HuH-7.5 (cell line): ENCODE data around the gene BAIAP2L1.

Source experiments
- DNase-seq: peaks from one replicate; pipeline ENCODE4 v3.0.0; 2011; ENCODE audit warnings: low spot score

The BAIAP2L1 gene

DNA sequence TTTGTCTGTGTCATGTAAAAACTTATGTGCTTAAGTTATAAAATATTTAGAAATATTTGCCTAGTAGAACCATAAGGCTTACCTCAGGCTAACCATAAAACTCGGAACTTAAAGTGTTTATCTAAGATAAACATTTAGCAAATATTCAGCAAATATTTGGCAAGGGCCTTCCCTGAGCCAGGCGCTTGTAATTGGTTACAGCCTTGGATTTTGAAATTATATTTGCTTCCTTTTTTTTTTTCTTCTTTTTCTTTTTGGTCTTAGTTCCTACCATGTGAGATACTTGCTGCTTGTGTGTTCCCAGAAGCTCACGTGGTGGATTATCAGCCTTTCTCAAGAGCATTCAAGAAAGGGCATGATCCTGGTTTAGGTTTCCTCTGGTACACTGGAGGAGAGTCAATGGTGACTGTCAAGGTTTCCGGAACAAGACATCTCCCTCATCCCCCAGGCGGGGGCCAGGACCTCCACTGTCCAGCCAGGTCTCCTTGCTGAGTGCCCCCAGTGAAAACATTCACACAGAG is 124.6 kb downstream of the BAIAP2L1 start:
- DNase-seq: peak; percentile 69

DNA sequence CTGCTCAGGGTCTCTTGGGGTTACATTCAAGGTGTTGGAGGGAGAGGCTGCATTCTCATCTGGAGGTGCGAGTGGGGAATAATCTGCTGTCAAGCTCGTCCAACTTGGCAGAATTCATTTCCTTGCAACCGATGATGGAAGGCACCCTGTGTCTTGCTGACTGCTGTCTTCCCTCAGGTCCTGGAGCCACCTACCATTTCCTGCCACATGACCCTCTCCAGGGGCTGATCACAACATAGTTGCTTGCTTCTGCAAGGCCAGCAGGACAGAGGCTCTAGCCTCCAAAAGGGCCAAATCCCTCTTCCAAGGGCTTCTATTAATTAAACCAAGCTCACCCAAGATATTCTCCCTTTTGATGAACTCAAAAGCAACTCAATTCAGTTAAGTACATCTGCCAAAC is 133.6 kb downstream of the BAIAP2L1 start:
- no peak for DNase-seq

DNA sequence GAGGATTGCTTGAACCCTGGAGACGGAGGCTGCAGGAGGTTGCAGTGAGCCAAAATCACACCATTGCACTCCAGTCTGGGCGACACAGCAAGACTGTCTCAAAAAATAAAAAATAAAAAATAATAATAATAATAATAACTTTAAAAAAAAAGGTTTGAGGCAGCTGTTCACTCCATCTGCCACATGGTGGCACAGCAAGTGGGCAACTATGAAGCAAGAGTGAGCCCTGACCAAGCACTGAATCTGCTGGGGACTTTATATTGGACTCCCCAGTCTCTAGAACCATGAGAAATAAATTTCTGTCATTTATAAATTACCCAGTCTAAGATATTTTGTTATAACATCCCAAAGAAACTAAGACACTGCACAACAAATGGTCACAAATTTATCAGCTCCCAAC is 134.1 kb downstream of the BAIAP2L1 start:
- DNase-seq: no peak

DNA sequence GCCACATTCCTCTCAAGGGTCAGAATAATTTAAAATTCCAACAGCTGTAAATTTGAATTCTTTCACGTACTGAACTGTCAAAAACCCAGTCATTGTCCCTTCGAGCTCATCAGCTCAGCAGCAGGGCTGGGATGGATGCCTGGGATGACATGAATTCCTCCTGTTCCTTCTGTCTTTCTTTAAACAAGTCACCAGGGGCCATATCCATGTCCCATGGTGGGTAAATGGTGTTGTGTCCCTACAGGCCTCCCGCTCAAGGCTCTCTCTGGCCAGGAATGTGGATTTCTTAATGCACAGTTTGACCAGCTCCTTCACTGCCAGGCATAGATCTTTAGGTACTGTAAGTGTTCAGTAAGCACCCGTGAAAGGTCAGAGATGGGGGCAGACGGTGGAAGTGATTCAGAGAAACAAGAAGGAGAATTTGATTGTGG is 135.0 kb downstream of the BAIAP2L1 start:
- no peak for DNase-seq

DNA sequence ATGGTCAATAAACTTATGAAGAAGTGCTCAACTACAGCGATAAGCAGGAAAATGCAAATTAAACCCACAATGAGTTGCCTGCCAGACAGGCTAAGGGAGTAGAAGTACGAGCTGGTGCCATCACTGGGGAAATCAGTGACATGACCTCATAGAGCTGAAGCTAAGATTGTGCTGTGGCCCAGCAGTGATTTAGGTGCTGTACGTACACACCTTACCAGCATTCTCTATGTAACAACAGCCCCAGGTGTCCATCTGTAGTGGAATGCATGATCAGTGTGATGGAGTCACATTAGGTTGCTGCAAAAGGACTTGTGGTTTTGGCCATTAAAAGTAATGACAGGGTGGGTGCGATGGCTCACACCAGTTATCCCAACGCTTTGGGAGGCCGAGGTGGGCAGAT is 143.2 kb downstream of the BAIAP2L1 start:
- no peak for DNase-seq

DNA sequence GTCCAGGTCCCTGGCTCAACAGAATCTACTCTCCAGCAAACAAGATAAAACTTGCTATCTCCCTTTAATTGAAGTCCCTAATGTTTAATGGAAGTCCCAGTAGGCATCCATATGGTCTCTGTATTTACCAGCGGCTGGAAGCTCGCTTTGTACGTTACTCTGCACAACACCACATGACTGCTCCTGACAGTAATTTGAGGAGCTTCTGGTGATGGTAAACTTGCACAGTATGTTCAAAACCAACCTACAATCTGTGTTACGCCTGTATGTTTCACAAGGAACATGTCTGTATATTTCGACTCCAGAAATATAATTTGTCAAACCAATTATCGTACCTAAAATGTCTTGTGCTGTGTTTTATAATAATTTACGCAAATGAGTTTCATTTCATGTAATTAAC is 144.5 kb downstream of the BAIAP2L1 start:
- no peak for DNase-seq

DNA sequence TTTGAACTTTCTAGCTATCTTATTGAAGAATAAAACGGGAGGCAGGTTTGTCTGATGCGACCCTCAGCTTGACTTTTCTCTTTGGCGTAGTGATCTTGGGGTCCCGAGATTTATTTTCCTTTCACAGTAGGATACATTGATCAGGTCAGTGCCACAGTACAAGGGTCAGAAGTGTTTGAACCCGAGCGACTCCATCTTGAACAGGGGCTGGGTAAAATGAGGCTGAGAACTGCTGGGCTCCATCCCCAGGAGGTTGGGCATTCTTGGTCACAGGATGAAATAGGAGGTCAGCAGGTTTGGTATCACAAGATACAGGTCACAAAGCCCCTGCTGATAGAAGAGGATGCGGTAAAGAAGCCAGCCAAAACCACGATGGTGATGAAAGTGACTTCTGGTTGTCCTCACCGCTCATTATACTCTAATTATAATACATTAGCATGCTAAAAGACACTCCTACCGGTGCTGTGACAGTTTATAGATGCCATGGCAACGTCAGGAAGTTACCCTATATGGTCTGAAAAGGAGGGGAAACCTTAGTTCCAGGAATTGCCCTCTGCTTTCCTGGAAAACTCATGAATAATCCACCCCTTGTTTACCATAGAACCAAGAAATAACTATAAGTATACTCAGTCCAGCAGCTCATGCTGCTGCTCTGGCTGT is 145.8 kb downstream of the BAIAP2L1 start:
- no peak for DNase-seq

DNA sequence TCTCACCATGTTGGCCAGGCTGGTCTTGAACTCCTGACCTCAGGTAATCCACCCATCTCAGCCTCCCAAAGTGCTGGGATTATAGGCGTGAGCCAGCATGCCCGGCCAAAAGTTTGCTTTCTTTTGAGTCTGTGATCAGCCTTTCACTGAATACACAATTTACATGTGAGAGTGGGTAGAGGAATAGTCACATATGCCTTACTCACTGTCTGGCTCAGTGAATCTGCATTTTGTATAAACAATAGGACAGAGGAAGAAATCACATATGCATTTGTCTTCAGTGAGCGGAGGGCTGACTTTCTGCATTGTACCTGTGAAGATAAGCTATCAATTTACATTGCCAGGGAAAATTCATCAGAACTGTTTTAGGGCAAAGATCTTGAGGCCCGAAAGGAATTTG is 146.4 kb downstream of the BAIAP2L1 start:
- DNase-seq: no peak

DNA sequence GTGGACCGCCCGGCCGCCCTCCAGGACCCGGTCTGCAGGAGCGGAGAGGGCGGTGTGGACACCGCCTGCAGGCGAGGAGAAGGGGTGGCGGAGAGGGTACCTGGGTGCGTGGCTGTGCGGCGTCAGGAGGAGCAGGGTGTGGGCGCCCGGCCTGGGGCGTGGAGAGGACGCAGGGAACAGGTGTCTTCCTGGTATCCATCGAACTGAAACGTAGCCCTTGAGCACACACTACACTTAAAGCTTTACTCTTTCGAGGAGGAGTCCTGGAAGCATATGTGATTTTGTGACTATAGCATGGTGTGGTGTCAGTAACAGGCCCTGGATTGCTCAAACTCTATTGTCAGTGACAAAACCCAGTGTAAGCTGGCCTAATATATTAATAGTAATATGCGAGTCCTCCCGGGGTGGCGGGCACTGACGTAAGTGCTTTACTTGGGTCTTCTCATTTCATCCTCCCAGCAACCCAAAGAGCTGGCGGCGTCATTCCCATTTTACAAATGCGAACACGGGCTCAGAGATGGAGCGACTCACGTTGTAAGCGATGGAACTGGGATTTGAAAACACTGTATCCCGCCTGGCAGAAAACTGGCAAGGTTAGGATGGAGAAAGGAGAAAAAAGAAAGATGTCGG is 148.3 kb downstream of the BAIAP2L1 start:
- DNase-seq: peak; percentile 52

DNA sequence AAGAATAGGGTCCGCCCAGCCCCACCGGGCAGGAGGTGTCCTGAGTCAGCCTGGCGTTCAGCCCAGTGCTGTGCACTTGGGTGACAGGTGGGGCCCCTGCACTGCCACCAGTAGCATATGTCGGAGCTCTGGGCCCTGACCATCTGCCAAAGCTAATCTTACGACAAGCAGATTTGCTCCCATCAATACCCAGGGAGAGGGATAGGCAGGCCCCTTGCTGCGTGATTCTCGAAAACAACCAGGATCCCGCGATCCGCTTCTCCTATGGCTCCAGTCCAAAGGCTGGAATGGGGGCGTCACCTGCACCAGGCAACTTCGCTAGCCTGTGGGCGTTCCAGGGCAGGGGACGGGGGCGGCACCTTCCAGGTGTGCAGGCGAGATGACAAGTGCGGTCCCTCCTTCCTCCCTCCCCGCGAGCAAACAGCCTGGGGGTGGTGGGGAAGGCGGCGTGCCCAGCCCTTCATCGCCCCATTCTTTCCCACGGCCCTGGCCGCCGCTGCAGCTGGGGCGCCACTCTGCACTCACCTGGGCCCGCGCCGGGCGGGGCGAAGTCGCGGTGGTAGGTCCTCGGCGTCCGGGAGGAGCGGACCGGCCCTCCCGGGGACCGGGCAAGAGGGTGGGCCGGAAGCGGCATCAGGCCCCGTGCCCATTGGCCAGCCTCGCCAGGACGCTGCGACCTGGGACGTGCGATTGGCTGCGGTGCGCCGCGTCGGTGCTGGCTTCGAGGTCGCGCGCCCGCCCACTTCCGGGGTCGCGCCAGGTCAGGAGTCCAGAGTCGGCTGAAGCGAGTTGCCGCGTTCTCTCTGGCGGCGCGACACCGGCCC is 149.1 kb downstream of the BAIAP2L1 start, which contains the start of gene TECPR1:
Gene TECPR1, minus strand, starts transcription at position 632 of the 824 bp plus-strand sequence. CDS start 6,086 bp downstream, outside the sequence.
- DNase-seq: peak; percentile 99

DNA sequence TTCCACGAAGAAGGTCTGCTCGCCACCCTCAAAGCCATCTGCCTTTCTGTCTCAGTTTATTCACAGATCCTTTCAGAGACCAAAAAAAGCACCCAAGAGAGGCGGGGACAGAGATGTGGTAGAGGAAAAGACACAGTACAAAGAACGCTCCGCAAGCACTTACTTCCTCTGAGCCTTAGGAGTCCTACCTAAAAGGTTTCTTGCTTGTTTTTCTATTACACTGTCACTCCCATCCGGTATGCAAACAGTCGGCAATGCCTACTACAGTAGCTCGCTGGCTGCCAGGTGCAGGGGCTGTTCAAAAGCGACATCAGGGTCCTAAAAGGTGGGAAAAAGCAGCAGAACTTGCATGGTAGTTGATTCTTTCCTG is 149.7 kb downstream of the BAIAP2L1 start:
- no peak for DNase-seq

DNA sequence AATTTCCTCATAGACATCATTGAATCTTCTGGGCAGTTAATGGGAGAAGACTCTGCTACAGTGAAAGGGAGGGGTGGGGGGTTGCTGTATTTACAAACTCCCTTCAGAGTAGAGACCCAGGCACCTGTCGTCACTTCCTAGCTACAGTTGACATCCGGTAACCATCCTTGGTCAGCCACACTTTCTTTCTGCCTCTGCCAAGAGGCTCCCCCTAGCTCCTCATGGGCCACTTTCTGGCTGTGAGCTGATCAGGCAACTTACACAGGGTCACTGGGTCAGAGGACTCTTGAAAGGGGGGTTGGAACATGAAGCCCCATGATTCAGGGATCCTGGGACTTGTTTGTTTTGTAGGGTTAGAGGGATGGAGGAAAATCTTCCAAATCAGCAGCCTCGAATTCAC is 150.1 kb downstream of the BAIAP2L1 start:
- DNase-seq: no peak

DNA sequence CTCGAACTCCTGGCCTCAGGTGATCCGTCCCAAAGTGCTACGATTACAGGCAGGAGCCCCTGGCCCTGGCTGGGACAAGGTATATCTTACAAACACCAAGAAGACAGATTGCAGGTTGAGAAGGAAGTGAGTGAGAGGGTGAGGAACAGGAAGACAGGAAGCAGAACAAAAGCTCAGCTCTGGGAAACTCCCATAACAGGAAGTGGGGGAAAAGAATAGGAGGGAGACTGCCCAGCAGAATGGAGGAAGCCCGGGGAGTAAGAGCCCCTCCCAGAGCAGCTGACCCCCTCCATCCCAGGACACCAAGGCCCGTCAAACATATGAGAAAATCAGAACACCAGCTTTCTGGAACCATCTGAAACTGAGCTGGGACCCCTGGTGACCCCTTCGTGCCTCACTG is 151.8 kb downstream of the BAIAP2L1 start:
- no peak for DNase-seq

DNA sequence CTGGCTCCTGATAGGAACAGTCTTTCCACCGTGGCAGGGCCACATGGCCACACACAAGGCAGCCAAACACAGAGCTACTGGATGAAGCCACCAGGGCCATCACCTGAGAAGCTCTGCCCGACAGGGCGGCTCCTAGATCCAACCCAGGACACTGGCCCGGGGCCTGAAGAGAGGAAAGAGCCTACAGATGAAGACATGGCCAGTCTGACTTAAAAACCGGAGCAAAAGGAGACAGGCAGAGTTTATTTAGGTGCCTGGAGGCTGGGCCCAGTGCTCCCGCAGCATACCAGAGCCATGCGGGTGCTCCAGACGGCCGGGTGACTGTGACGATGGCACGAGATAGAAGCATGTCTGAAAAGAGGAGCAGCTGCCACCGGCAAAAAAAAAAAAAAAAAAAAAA is 152.7 kb downstream of the BAIAP2L1 start:
- DNase-seq: no peak

DNA sequence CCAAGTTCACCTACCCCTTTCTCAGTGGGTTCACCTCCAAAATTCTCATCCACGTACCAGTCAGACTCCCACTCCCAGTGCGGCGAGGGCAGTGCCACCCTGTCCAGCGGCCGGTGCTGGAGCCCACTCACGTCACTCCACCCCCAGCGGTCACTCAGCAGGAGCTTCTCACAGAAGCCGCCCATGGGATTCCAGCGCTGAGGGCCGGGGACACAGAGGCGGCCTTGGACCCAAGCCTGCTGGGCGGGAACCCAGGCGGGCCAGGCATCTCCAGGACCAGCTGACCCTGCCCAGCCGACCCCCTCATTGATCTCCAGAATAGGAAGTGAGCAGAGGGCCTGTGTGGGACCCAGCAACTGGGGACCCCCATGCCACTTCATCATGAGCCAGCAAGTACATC is 156.0 kb downstream of the BAIAP2L1 start:
- DNase-seq: no peak

DNA sequence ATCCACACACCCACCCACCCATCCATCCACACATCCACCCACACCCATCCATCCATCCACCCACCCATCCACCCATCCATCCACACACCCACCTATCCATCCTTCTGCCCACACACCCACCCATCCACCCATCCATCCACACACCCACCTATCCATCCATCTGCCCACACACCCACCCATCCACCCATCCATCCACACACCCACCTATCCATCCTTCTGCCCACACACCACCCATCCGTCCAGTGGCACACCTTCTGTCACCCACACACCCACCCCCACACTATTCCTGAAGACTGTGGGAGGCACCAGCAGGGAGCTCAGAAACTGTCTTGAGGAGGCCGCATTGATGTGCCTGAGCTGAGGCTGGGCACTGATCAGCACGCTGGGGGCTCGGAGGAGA is 158.0 kb downstream of the BAIAP2L1 start:
- no peak for DNase-seq

DNA sequence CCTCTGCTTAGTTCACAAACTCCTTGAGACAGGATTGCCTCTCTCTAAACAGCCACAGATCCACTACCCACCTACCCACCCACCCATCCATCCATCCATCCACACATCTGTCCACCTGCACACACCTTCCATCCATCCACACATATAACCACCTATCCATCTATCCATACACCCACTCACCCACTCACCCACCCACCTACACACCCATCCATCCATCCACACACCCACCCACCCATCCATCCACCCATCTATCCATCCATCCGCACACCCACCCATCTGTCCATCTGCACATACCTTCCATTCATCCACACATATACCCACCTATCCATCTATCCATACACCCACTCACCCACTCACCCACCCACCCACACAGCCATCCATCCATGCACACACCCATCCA is 158.5 kb downstream of the BAIAP2L1 start:
- DNase-seq: no peak

DNA sequence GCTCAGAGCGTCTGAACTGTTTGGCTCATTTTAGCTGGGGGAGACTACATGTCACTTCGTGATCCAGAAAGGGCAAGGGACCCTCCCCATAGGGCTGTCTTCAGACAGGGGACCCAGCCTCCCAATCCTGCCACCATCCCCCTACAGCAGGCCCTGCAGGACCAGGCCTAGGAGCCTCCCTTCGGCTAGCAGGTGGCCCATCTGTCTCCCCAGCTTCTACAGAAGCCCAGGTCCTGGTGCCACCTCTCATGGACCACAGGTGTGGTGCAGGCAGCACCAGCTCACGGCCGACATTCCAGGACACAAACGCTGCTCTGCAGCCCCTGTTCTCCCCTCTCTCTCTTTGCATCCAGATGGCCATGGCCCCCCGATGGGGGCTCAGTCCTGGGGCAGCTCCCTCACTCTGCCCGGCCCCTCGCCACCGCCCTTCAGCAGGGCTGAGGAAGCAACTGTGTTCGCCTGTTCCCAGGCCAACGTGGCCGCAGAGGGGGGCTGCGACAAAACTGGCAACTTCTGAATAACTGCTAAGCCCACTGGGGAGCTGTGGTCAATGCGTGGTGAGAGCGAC is 159.1 kb downstream of the BAIAP2L1 start:
- no peak for DNase-seq
